GM19463 (cell line): ENCODE measurements around the gene MEIOSIN.

Experiments used
- ATAC-seq: cut with Tn5 transposase; IDR thresholded peaks from one replicate; pipeline ENCODE4 v1.9.1; 2021; ENCODE audit warnings: mild to moderate bottlenecking, moderate library complexity; ENCODE audit not compliant: unreplicated experiment

The MEIOSIN gene

DNA sequence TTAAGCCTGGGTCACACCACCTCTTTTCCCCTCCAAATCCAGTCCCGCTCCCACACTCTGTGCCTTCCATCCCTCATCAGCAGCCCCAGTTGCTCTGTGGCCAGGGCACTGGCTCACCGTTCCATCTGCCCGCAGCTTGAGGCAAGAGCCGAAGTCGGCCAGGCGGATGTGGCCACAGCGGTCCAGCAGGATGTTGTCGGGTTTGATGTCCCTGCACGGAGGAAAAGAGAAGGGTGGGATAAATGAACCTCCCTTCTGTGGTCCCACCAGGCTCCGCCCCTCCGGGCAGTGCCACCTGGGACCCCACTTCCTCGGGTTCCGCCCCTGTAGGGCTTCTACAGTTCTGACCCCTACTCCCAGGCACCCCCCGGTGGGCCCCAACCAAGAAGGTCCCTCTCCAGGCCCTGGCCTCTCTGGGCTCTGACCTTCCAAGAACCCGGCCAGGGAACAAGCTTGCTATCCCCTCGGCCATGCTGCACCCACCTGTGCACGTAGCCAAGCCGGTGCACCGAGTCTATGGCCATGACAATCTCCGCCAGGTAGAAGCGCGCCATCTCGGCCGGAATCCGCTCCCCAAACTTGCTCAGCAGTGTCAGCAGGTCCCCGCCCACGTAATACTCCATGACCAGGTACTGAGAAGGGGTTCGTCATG is 44.9 kb downstream of the MEIOSIN start:
- ATAC-seq: no peak

DNA sequence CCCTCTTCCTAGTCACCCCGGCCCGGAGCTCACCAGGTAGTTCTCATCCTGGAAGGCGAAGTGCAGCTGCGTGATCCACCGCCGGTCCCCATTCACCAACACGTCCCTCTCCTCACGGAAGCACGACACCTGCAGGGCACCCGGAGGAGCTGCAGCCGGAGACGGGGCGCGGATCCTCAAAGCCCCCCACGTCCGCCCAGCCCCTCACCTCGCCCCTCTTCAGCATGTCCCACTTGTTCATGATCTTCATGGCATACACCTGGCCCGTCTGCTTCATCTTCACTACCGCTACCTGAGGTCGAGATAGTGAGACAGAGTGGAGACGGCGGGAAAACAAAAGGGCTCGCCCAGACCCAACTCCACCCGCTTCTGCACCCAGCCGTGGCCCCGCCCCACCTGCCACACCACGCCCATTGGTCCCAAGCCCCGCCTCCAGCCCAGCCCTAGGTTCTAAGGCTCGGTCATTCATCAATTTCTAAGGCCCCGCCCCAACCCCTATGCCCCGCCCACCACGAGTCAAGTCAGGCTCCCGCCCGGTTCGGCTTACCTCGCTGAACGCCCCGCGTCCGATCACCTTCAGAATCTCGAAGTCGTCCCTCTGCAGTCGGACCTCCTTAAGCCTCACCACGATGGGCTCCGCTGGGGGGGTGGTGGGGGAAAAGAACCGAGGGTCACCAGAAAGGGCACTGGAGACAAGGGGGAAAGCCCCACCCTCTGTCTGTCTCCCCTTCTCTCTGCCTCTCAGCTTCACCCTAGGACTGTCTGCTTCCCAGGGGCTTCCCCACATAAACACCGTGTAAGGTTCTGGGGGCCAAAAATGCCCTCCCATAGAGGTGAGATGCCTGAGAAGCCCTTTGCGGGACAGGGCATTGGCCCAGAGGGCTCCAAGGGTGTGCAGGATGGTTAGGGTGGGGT is 46.2 kb downstream of the MEIOSIN start:
- peak; percentile 93 for ATAC-seq

DNA sequence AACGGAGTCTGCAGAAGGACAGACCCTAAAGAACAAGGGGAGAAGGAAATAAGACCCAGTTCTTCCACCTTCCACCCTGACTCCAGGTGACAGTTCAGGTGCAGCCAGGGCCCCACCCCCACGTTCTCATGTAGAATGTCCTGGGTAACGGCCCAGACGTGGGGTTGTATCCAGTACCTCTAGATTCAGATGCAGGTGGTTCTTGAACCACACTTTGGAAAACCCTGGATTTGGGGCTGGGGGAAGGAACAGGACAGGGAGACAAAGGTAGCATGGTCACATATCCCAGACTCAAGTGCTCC is 46.9 kb downstream of the MEIOSIN start:
- no peak for ATAC-seq

DNA sequence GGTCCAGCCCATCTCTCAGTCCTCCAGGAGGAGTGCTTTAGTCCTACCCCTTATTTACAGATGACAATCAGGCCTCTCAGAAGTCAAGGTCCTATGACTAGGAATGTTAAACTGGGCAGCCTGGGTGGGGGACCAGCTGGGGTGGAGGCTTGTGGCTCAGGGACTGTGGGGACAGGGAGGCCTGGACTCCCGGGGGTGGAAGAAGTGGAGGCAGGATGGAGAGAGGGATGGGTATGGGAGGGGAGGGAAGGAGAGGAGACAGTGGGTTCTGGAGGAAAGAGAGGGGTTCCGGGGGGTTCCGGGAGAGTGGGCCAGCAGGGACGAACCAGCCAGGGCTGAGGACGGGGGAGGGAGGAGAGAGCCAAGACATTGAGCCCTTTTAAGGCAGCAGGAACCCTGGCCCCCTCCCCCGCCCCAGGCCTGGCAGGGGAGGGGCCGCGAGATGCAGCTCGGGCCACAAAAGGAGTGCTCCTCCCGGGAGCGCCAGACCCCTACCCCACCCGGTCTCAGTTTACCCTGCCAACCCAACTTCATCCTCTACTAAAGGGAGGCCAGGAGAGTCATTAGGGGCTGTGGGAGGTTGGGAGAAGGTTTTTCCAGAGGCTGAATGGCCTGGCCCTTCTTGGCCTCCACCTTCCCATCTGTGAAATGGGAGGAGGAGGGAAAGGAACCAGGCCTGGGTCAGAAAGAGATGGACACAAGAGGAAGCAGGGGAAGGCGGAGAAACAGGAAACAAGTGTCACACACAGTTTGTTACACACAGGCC is 47.4 kb downstream of the MEIOSIN start:
- ATAC-seq: no peak

DNA sequence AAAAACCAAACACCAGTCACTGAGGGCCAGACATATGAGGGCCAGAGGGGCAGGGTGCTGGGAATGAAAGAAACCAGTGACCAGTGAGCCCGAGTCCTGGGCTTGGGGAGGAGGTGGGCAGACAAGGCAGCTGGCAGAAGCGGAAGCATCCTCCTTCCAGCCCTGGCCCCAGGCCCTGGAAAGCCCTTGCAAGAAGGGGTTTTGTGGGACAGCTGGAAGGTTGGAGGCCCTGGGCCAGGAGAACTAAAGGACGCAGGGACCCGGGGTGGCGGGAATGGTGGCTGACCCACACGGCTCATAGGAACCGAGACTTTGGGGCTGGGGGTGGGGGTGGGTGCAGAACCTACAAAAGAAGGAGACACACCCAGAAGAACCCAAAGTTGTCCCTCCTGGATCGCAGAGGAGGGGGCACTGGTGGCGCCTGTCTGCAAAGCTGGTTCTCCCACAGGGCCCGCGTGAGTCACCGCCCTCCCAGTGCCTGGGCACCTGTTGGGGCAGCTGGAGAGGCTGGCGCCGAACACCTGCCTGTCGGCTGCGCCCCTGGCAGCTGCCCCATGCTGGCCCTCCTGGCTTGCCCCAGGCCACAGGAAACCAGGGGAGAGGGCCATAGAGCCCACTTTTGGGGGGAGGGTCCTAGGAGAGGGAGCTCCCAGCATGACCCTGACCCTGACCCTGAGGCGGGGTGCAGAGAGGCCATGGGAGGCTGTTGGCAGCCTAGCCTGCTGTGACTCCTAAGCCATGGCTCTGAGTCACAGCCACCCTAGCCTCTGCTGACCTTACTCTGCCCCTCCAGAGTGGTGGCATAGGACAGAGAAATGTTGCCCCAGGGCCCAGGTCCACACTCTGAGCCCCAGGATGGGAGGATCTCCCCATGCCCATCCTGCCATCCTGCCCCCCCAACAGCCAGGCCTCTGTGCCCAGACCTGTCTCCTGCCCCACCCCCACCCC is 48.2 kb downstream of the MEIOSIN start:
- ATAC-seq: no peak

DNA sequence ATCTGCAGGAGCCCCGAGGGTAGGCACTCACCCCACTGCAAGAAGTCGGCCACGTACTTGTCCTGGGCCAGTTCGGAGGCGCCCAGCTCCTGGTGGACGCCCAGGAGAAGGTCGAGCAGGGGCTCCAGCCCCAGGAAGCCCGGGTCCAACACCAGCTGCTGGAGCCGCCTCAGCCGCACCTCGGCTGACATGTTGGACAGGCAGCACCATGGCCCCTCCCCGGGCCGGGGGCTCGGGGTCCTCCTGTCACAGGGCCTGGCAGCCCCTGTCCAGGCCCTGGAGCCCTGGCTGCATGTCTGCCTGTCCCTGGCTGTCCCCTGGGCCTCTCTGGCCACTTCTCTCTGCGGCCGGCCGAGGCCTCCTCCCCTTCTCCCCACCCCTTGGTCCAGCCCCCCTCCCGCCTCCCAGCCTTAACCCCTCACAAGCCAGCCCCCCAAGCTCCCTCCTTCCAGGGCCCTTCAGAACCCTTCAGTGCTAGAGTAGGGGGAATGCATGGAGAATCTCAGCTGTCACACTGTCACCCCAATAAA is 49.0 kb downstream of the MEIOSIN start, which contains the start of gene DMPK:
Gene DMPK, minus strand, starts transcription at position 329 of the 530 bp plus-strand sequence. Its CDS starts 138 bp downstream, at position 191.
- no peak for ATAC-seq

DNA sequence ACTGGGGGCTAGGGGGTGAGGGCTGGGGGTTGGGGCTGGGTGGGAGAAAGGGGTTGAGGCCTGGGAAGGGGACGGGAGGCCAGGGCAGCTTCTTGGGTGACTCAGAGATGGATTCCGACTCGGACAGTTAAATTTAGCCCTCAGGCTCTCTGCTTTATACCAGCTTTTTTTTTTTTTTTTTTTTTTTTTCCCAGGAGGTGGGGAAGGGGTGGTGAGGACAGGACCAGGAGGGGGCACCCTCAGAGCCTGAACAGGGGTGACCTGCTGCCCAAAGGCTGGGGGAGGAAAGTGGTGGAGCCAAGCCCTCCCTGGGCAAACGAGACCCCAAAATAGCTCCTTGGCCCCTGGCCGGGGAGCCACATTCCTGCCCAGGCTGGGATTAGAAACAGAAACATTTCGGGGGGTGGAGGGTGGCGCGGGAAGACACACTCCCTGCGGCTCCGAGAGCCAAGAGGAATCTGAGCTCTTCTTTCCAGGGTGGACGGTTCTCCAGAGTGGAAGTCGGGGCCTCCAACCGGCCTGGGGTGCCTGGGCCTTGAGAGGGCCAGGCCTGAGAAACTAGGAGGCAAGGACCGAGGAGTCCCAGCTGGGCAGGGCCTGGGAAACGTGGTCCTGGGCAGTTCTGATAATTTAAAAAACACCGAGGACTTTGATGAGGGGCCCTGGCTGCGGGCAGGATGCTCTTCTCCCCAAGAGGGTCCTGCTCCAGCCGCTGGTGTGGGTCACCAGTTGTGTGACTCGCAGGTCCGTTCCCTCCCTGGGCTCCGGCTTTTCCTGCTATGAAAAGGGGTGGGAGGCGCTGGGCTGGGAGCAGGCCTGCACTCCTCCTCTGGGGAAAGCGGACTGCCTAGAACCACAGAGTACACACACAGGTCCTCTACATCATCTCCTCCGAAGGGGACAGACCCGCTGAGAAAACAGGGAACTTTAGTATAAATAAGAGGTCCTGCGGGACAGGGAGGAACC is 49.9 kb downstream of the MEIOSIN start:
- ATAC-seq: no peak

DNA sequence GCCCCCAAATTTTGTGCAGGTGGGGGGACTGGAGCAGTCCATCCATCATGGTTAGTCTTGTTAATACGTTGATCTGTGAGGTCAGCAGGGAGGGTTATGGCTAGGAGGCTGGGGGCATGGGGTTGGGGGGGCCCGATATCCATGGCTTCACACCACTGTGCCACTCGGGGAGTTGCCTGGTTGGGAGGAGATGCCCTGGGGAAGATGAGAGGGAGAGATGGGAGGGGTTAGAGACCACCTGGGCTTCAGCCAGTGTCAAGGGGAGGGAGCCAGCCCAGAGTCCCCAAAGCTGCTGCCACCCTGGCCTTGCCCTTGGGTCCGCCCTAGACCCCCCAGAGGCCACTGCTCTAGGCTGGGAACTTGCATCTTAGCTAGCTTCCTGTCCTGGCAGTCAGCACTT is 50.9 kb downstream of the MEIOSIN start:
- ATAC-seq: no peak

DNA sequence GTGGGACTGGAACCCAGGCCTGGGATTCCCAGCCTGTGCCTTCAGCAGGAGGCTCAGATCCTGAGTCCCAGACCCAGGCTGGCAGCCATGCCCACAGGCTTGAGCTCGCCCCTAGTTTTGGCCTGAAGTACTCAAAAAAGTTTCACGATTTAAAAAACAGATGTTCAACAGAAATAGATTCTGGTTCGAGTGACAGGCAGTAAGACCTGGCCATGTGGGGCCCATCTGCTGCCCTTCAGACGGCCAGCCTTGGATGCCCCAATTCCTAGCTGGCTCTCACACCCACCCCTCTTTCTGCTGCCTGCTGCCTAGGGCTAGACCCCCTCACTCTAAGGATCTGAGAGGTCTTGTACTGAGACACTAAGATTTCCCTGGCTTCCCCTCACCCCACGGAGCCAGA is 51.9 kb downstream of the MEIOSIN start:
- no peak for ATAC-seq

DNA sequence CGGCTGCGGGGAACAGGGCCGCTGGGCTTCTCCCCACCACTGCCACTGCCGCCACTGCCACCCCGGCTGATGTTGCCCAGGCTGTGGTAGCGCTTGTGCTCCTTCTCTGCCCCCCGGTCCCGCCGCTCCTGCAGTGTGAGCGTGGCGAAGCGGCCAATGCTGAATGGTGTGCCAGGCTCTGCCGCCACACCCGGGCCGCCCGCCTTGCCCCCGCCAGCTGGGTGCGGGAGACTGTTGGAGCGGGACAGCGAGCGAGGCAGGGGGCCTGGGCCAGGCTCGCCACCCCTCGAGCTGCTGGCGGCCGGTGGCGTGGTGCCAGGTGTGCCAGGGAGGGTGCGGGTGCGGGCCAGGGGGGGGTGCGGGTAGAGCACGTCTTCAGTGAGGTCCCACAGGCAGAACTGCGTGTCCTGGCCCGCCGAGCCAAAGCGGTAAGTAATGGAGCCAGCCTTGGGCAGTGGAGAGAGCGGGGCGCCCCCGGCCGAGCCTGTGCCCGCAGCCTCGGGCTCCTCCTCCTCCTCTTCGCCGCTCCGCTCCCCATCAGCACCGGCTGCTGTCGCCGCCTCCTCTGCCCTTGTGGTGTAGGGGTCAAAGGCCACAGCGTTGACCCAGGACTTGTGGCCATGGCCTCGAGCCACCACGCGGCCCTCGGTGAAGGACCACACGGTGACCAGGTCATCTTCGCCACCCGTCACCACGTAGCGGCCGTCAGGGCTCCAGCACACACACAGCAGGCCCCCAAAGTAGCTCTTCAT is 52.7 kb downstream of the MEIOSIN start:
- no peak for ATAC-seq

DNA sequence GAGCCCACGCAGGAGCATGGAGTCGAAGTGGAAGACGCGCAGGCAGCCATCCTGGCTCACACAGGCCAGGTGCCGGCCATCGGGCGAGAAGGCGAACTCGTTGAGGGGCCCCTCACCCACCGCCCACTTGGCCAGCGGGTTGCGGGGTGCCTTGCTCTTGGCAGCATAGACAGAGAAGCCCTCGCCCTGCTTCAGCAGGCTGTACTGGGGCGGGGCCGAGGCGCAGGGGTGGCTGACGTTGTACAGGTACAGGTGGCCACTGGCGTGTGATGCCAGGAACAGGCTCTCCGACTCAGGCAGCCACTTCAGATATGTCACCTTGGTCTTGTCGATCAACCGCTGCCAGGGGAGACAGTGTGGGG is 53.3 kb downstream of the MEIOSIN start:
- no peak for ATAC-seq

DNA sequence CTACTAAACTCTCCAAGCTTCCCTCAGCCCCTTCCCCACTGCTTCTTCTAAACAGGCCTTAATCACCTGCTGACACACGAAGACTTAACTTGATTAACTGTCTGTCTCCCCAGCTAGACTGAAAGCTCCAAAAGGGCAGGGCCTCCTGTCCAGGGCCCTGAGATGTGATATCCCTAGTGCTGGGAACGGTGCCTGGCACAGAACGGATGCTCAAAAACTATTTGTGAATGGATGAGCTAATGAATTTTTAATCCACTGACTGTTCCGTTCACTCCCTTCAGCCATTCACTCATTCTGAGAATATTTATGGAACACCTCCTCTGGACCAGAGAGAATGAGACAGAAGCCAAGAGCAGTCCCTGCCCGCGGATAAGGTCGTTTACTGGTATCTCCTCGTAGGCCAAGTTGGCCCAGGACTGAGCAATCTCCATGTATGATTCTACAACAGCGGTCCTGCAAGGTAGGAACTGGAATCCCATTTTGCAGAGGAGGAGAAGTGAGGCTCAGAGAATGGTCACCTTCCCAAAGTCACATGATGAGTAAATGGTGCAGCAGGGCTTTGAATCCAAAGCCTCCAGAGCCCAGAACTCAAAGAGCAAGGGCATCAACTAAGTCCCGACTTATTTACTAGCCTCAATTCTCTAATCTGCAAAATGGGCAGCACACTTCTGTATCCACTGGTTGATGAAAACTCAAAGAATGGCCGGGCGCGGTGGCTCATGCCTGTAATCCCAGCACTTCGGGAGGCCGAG is 56.0 kb downstream of the MEIOSIN start:
- ATAC-seq: no peak

DNA sequence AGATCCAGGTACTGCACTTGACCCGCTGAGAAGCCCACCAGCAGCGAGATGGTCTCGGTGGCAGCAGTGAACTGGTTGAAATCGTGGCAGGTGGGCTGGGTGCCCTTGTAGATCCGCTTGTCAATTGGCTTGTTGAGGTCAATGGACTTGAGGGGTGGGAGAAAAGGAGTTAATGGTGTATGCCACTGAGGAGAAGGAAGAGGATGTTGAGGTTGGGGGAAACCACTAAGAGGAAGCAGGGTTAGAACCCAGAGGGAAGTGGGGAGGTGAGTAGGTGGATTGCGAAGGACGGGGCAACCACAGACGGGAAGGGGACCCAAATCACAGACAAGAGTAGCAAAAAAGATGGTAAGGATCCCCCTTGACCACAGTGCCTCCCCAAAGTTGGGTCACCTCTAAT is 57.7 kb downstream of the MEIOSIN start:
- no peak for ATAC-seq

DNA sequence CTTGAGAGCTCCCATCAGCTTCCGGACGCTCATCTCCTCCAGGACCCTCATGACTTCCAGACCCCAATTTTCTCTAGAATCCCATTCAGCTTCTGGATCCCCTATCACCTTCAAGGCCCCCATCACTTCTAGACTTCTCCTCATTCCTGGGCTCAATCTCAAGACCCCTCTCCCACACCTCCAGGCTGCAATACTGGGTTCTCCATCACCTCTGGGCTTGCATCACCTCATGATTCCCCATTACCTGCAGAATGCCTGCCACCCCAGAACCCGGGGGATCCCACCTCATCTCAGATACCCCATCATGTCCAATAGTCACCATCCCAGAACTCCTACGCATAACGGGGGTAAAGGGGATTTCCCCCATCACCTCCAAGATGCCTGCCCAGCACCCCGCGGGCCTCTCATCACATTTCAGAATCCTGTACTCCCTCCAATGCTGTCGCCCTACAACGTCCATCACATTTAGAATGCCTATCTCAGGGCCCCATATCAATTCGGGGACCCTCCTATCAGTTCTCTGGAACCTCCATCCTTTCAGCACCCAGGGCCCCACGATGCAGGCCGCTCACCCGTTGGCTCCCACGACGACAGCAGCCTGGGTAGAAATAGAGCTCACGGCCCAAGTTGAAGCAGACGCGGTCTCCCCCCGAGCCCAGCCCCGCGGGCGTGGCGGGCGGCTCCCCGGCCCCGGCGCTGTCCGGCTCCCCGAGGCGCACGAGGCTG is 58.7 kb downstream of the MEIOSIN start:
- no peak for ATAC-seq

DNA sequence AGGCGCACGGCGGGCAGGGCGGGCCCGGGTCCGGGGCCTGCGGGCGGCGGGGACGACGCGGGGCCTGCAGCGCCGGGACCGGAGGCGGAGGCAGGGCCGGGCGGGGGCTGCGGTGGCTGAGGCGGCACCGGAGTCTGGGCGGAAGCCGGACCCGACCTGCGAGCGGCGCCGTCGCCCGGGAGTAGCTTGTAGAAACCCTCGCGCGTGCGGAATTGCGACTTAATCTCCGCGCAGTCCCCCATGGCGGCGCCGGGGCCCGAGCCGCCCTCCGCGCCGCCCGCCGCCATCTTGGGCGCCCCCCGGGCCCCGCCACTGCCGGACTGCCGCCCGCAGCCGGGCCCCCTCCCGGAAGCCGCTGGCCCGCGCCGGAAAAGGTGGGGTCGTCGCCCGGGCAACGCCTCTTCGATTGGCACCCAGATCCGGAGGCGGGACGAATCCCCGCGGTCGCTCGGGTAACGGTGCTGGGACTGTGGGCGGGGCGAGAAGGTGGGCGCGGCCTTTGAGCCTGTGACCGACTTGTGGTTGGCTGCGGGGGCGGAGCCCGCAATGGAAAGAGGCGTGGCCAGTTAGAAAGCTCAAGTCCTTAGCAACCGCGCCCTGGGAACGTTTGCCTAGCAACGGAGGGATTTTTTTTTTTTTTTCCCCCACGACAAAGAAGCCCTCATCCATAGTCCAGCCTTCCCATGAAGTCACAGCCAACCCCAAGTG is 59.4 kb downstream of the MEIOSIN start, which contains the start of gene DMWD:
Gene DMWD, minus strand, starts transcription at position 376 of the 708 bp plus-strand sequence. Its CDS starts 89 bp downstream, at position 287.
- ATAC-seq: peak; percentile 94

DNA sequence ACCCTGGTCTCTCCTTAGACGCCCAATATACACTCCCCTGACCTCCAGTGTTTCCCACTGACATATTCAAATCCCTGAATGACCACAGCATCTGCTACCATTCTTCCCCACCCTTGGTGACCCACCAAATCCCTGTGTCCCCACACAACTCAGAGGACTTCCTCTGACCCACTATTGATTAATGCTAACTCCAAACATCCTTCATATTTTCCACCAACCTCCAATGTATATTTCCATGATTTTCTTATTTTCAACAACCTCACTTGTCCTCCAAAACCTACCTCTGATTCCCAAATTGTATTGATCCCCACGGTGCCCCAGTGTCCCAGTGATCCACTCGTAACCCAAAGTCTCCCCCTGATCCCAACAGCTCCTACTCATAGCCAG is 59.9 kb downstream of the MEIOSIN start:
- ATAC-seq: no peak
